B cell (primary cell): Measurements from ENCODE around the gene GNA14. TPM values are rescaled to one million over a fixed set of nuclear protein-coding genes. Genes with fewer than 3 reads are reported as not detected.

ENCODE experiments used
- ATAC-seq: fragments of 200-7000 bp; cut with Tn5 transposase; one replicate; pipeline ENCODE4 v1.10.0; 2021; ENCODE audit warnings: low read depth, mild to moderate bottlenecking, moderate number of reproducible peaks, moderate library complexity
- CTCF ChIA-PET: fragments of 350-600 bp; sonication (Branson Sonifier 250); formaldehyde crosslinking; loops from one replicate; lab custom pipeline; 2021; ENCODE audit warnings: antibody characterized with exemption, inconsistent platforms; lab: Charles Lee
- POLR2A ChIA-PET: fragments of 350-600 bp; sonication (Branson Sonifier 250); formaldehyde crosslinking; loops from one replicate; lab custom pipeline; 2021; ENCODE audit warnings: antibody characterized with exemption; lab: Charles Lee
- DNase-seq: peaks from one replicate; pipeline ENCODE4 v3.0.0; 2013
- H2AFZ ChIP-seq: 2 replicates; pipeline ENCODE4 v1.6.1; 2012; ENCODE audit warnings: mild to moderate bottlenecking, low read depth, low read length; ENCODE audit not compliant: insufficient read depth, poor library complexity, severe bottlenecking
- H3K27ac ChIP-seq, 2 donors: 1 replicate in 1 of 2; 2 replicates in 1 of 2; pipeline ENCODE4 v1.5.1; 2012 to 2013; ENCODE audit warnings: low read length in 2 of 2, mild to moderate bottlenecking in 2 of 2, moderate library complexity in 1 of 2
- H3K27me3 ChIP-seq, 4 experiments: fragments of 200-600 bp in 1 of 4; sonication (generic) in 1 of 4; replicated peaks in 1 of 4; 1 replicate in 2 of 4; 2 replicates in 2 of 4; pipeline versions ENCODE4 v1.6.1 to v1.7.0; 2013 to 2016; ENCODE audit warnings: low read length in 3 of 4, mild to moderate bottlenecking in 2 of 4, mixed read lengths in 1 of 4, moderate library complexity in 1 of 4; ENCODE audit not compliant: insufficient read depth in 4 of 4, control insufficient read depth in 3 of 4; ENCODE audit errors: control extremely low read depth in 1 of 4
- H3K36me3 ChIP-seq, 2 experiments: replicated peaks in 1 of 2; 1 replicate in 1 of 2; 2 replicates in 1 of 2; pipeline versions ENCODE4 v1.6.1 to v1.7.1; 2013; ENCODE audit warnings: low read length in 1 of 2; ENCODE audit not compliant: insufficient read depth in 2 of 2, control insufficient read depth in 1 of 2; ENCODE audit errors: control extremely low read depth in 1 of 2, extremely low read depth in 1 of 2
- H3K4me1 ChIP-seq, 2 donors: fragments of 200-600 bp in 1 of 2; sonication (generic) in 1 of 2; 1 replicate in 1 of 2; 2 replicates in 1 of 2; pipeline versions ENCODE4 v1.5.1 to v1.6.1; 2013 to 2017; ENCODE audit warnings: low read length in 2 of 2; ENCODE audit not compliant: control insufficient read depth in 2 of 2, insufficient read depth in 2 of 2
- H3K4me2 ChIP-seq: replicated peaks from 2 replicates; pipeline ENCODE3; 2012; ENCODE audit warnings: mild to moderate bottlenecking, low read depth, low read length; ENCODE audit not compliant: poor library complexity, severe bottlenecking
- H3K4me3 ChIP-seq, 5 experiments: fragments of 200-600 bp in 1 of 5; sonication (generic) in 1 of 5; 1 replicate in 3 of 5; 2 replicates in 2 of 5; pipeline versions ENCODE4 v1.5.1 to v1.7.0; 2011 to 2016; ENCODE audit warnings: low read length in 4 of 5, mild to moderate bottlenecking in 4 of 5, low read depth in 2 of 5, control low read depth in 1 of 5, moderate library complexity in 1 of 5; ENCODE audit not compliant: insufficient read depth in 1 of 5; ENCODE audit errors: control extremely low read depth in 1 of 5, extremely low read depth in 1 of 5
- H3K79me2 ChIP-seq: fragments of 200-600 bp; sonication (generic); one replicate; pipeline ENCODE4 v1.6.0; 2016; ENCODE audit warnings: low read length; ENCODE audit not compliant: control insufficient read depth, insufficient read depth
- H3K9ac ChIP-seq: fragments of 200-600 bp; sonication (generic); 2 replicates; pipeline ENCODE4 v1.6.1; 2017; ENCODE audit warnings: mild to moderate bottlenecking, low read length, moderate library complexity
- H3K9me3 ChIP-seq, 3 donors: one replicate each; pipeline versions ENCODE4 v1.6.1 to v1.7.1; 2013; ENCODE audit warnings: low read length in 2 of 3; ENCODE audit not compliant: control insufficient read depth in 2 of 3, insufficient read depth in 1 of 3; ENCODE audit errors: control extremely low read depth in 1 of 3
- H4K20me1 ChIP-seq: 2 replicates; pipeline ENCODE4 v1.6.0; 2012; ENCODE audit warnings: mild to moderate bottlenecking, low read length; ENCODE audit not compliant: insufficient read depth, control insufficient read depth, poor library complexity, severe bottlenecking
- H3K27ac Mint-ChIP-seq: one replicate; pipeline ENCODE4 v1.8.0; 2021; ENCODE audit warnings: mixed read lengths
- H3K27me3 Mint-ChIP-seq: one replicate; pipeline ENCODE4 v1.8.0; 2021; ENCODE audit warnings: mixed read lengths
- H3K4me1 Mint-ChIP-seq: one replicate; pipeline ENCODE4 v1.8.0; 2021; ENCODE audit warnings: mixed read lengths
- H3K4me3 Mint-ChIP-seq: one replicate; pipeline ENCODE4 v1.8.0; 2021; ENCODE audit warnings: mixed read lengths
- H3K9me3 Mint-ChIP-seq: one replicate; pipeline ENCODE4 v1.8.0; 2022; ENCODE audit warnings: mixed read lengths; ENCODE audit not compliant: insufficient read depth
- EZH2 ChIP-seq: IDR thresholded peaks from 2 replicates; pipeline ENCODE4 v1.6.1; 2012; ENCODE audit warnings: borderline replicate concordance, low read depth, mild to moderate bottlenecking, moderate library complexity, low read length; ENCODE audit not compliant: insufficient read depth, poor library complexity, severe bottlenecking
- WGBS: methylation state at CpG from one replicate; pipeline ENCODE4 v1.1.5; 2013; ENCODE audit warnings: missing lambda C conversion rate; ENCODE audit not compliant: insufficient coverage; 5-methylcytosine and 5-hydroxymethylcytosine counted together
- intact Hi-C: fragments of 100-400 bp; cut with micrococcal nuclease; formaldehyde crosslinking; loops from one replicate; pipeline ENCODE4 v1.10.0; 2022
- polyA plus RNA-seq: library from polyadenylated mRNA; depleted of rRNA; stranded (reverse); fragments of >200 nt; gene quantifications from 2 replicates; pipeline ENCODE4 v1.2.3, GENCODE V29; 2012
- total RNA-seq, 2 donors: library from RNA; stranded (reverse); fragments of 120-200 nt in 1 of 2; gene quantifications; 1 replicate in 1 of 2; 2 replicates in 1 of 2; pipeline versions ENCODE4 v1.2.3 to v1.2.4, GENCODE V29; 2013 to 2022
- TF ChIP-seq, protein P1 (sequence below): fragments of 200-600 bp; IDR thresholded peaks from one replicate; pipeline ENCODE4 v1.8.0; 2022; ENCODE audit warnings: antibody characterized with exemption, mild to moderate bottlenecking

Gene GNA14
- total and polyA plus RNA-seq, 2 donors (not counting 1 experiment from before 2014, with no cell fraction given), result not detected

DNA sequence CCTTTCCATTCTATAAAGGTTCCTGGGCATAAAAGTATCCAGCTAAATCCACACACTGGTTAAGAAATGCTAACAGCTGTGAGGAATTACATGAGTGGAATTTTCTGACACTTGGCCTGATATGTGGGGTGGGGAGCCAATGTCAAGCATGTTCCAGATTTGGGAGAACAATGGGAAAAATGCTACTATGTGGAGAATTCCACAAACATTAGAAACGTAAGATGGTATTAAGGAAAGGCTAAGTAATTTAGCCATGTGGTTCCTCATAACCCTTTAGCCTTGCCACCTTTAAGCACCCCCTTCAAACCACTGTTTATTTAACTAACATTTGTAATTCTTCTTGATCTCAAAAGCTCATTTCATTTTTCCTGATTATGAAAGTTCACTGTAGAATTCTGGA lies 149.2 kb downstream of the GNA14 start:
- intact Hi-C loops, result no loop called here

DNA sequence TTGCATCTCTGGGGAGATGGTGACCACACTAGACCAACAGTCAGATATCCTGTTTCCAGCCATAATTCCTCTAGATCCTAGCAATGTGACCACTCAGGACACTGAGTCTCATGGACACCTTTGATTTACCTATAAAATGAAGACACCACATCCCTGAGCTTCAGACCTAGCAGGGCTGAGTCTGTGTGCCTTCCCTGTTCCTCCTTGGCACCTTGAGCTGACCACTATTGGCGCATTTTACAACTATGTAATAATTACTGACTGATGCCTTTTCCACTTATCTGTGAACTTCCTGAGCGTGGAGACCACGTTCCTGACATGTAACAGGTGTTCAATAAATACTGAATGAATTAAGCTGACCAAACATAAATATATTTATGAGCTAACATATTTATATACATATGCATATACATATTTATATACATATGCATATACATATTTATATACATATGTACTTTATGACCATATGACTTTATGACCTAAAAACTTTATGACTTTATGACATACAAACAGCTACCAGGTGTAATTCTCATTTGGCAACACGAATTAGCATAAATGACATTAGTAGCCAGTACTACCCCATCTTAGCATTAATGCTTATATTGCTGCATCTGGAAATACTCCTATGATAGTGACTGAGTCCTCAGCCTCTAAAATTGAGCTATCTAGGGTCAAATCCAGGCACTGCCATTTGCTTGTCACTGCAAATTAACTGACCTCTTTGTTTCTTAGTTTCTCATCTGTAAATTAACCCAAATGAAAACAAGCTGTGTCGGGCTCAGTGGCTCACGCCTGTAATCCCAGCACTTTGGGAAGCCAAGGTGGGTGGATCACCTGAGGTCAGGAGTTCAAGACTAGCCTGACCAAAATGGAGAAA lies 150.6 kb downstream of the GNA14 start:
- TF ChIP-seq EZH2, result no peak
- TF ChIP-seq, protein P1, sequence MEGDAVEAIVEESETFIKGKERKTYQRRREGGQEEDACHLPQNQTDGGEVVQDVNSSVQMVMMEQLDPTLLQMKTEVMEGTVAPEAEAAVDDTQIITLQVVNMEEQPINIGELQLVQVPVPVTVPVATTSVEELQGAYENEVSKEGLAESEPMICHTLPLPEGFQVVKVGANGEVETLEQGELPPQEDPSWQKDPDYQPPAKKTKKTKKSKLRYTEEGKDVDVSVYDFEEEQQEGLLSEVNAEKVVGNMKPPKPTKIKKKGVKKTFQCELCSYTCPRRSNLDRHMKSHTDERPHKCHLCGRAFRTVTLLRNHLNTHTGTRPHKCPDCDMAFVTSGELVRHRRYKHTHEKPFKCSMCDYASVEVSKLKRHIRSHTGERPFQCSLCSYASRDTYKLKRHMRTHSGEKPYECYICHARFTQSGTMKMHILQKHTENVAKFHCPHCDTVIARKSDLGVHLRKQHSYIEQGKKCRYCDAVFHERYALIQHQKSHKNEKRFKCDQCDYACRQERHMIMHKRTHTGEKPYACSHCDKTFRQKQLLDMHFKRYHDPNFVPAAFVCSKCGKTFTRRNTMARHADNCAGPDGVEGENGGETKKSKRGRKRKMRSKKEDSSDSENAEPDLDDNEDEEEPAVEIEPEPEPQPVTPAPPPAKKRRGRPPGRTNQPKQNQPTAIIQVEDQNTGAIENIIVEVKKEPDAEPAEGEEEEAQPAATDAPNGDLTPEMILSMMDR, result no peak
- Histone ChIP-seq H4K20me1 (no peaks in the 10 kb centered on the region), H2AFZ (no peak overlapping the region), H3K4me2 (no peak overlapping the region), H3K79me2 (no peaks in the 10 kb centered on the region), H3K27me3 (no peaks in the 10 kb centered on the region), H3K9me3 (no peaks in the 10 kb centered on the region), H3K4me1 (no peaks in the 10 kb centered on the region), H3K9ac (no peak overlapping the region), H3K36me3 (no peaks in the 10 kb centered on the region), H3K4me3 (no peak overlapping the region), H3K27ac (no peak overlapping the region)
- DNase-seq, result no peak
- Mint-ChIP-seq H3K4me3 (no peak overlapping the region), H3K27ac (no peak overlapping the region), H3K4me1 (no peaks in the 10 kb centered on the region), H3K9me3 (no peaks in the 10 kb centered on the region), H3K27me3 (no peaks in the 10 kb centered on the region)
- ATAC-seq, result no peak
- CTCF ChIA-PET, result interaction anchor here (0.7 to 0.9 kb wide), 3 partner anchors 10 to 1323 kb away, joined by 3 read pairs; no protein-coding TSS in a partner anchor
- POLR2A ChIA-PET, result no interaction called here
- intact Hi-C loops, result no loop called here
- WGBS, result 86% methylated on average over 3 of the region's 6 CpGs

More for the DNA sequence above, 149.2 kb downstream of the GNA14 start:
- H3K9me3 Mint-ChIP-seq, result no peaks in the 10 kb centered on the region
- H3K27me3 Mint-ChIP-seq, result peaks cover 5% of the 10 kb centered on the region
- no peak overlapping the region for H3K27ac ChIP-seq
- no peak overlapping the region for H3K27ac Mint-ChIP-seq
- no peak overlapping the region for H3K4me2 ChIP-seq
- H3K4me3 ChIP-seq, result no peak overlapping the region
- ATAC-seq (no peak), DNase-seq (no peak)
- no CpG with 5 or more reads among the region's 1 CpG for WGBS
- no peak overlapping the region for H3K9ac ChIP-seq
- no peaks in the 10 kb centered on the region for H4K20me1 ChIP-seq
- H3K4me1 Mint-ChIP-seq, result no peaks in the 10 kb centered on the region
- no peaks in the 10 kb centered on the region for H3K4me1 ChIP-seq
- TF ChIP-seq, protein P1, result no peak
- no peak for TF ChIP-seq EZH2
- no peaks in the 10 kb centered on the region for H3K36me3 ChIP-seq
- H3K9me3 ChIP-seq, result no peaks in the 10 kb centered on the region
- H2AFZ ChIP-seq, result no peak overlapping the region
- no peaks in the 10 kb centered on the region for H3K79me2 ChIP-seq
- no peak overlapping the region for H3K4me3 Mint-ChIP-seq
- ChIA-PET POLR2A (no interaction called here), CTCF (no interaction called here)
- no peaks in the 10 kb centered on the region for H3K27me3 ChIP-seq
